Activated T-cell treated with anti-CD3 and anti-CD28 coated beads for 48 hours (primary cell): ENCODE data around the gene CTXND1.

ENCODE experiments used
- DNase-seq: peaks from one replicate; pipeline ENCODE4 v3.0.0-alpha.2; 2020; ENCODE audit warnings: low read depth

Gene CTXND1

DNA sequence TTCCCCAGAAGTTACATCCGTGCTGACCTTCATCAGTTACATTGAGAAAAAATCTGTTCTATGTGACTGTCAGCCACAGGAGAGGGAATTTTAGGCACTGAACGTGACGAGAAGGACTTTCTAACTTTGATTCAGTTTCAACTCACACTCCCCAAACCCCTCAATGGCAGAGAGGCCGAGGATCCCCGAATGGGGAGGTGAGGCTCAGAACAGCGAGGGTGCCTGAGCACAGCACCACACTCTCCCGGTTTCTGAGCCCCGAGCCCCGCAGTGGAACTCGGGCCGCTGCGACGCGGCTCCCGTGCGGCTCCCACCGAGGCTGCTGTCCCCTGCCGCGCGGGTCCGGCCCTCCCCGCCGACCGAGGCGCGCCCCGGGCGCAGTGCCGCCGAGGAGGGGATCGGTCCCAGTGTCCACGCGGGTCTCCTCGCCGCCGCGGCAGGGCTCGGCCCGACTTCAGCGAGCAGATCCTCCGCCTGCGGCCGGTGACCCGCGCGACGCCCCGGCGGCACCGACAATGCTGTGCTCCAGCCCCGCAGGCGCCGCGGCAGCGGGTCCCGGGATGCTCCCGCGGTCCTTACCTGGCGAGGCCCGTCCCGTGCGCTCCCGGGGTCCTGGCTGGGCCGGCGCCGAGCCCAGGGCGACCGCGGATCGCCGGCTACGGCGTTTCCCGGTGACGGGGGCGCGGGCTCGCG is 439 bp downstream of the CTXND1 start:
- no peak for DNase-seq

DNA sequence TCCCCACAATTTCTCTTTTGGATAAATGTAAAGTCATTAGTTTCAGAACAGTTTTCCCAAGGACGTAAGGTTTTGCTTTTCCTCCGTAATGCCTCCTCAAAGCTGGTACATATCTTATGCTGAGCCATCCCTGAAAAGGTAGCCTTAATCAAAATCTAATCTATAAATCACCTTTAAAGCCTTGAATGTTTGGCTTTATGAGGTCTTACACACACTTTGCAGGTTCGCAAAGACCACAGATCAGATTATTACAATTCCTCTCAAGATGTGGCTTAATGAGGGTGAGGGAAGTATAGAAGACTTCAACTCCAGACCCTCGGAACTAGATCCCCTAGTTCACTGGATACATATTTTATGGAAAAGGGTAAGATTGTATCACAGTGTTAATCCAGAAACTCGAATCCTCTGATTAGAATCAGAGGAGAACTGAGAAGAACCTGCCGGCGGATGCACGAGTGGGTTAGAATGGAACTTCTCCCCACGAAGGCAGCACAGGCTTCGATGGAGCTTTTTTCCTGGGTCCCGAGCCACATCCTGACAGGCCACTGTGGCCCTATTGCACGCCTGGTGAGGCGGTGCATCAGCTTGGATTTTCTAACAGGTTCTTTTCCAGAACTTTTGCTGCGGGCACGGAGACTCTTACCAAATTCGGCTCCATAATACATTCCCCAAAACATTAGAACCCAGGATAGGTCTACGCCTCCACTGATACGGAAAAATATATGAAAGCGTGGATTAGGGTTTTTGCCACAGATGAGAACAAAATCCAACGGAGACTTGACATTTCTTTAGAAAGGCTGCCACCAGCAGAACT is 1.2 kb downstream of the CTXND1 start:
- DNase-seq: no peak

DNA sequence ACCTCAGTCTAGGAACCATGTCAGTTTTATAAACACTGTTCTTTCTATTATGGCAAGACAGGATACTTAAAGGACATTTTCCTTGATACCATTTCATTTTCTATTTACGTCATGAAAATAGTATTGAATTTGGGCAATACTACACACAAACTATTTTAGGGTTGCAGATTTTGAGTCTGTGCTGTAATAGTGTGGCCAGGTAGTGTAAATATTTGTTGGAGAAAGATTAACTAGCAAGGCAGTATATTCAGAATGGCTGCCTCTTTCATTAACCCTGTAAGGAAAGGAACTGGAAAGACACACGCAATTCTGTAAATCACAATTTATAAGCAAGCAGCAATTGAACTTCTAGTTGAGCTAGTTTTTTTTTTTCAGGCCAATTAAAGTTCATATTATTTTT is 2.0 kb downstream of the CTXND1 start:
- no peak for DNase-seq

DNA sequence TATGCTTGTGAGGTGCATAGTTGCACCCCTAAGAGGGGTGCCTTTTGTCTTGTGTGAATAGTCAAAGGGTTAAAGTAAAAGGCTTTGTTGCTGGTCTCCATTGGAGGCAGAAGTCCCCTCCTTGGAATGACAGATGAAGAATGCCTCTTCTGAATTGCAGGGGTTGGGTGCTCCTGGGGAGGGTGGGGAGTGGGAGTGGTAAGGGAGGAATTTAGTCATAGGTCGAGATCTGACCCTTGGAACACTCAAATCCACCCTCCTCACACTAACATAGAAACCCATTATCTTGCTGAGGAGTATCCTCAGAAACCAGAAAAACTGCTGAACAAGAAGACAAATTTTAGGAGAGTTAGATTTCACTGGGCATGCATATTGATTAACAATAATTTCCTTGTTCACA is 4.7 kb downstream of the CTXND1 start:
- no peak for DNase-seq

DNA sequence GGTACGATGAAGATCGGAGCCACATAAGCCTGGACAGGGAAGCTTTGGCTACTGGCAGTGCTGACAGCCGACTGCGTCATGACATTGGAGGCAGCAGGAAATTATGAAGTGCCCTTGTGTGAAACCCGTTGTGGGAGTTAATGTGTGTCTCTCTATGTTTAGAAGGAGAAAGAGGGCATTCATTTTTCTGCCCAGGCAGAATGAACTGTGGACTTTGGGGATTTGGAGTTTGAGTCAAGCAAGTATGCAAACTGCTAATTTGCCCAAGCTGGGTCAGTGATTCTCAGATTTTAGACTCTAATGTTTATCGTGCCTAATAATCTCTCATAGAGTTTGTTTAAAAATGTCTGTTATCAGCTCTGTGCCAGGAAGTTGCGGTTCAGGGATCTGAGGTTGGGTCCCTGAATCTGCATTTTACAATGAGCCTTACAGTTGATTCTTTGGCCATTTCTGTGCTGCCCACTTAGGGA is 5.6 kb downstream of the CTXND1 start:
- DNase-seq: no peak

DNA sequence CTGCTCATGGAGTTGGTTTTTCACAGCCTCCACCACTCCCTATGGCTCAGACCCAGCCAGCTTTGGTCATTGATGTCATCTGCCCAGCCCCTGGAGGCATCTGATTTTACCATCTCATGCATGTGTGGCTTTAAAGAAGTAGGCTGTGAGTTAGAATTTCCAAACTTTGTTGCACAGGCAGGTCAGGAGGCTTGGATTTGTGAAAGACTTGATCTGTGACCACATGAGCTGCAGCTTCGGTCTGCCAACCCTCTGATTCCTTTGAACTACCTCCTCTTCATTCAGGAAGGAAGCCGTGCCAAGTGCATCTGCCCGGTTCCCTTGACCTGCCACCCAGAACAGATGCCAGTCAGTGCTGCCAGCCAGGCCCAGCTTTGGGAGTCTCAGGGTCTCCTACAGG is 9.2 kb downstream of the CTXND1 start:
- DNase-seq: no peak

DNA sequence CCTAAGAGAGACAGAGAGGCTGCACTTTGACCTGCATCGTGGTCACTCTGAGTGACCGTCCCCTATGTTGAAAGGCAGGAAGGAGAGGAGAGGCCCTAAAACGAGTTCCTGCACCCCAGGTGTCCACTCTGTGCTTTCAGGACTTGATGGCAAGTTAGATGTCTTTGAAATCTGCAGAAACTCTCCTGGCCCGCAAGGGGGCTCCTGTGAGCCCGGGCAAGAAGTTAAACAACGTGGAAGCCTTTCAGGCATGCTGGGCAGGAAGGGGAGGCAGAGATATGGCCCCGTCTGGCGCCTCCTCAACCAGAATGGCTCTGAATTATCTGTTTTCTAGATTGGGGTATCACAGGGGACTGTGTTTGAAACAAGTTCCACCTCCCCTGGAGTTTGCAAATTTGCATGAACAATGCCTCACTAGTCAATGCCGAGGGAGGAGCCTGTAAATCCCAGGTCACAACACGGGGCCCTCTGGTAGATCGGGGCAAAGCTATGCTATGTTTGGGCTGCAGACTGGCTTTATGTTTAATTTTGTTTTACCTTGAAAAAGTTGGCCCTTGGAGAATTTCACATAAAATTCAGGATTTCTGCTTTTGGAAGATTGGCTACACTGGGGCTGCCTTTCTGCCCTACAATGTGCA is 9.8 kb downstream of the CTXND1 start:
- peak; percentile 15 for DNase-seq

DNA sequence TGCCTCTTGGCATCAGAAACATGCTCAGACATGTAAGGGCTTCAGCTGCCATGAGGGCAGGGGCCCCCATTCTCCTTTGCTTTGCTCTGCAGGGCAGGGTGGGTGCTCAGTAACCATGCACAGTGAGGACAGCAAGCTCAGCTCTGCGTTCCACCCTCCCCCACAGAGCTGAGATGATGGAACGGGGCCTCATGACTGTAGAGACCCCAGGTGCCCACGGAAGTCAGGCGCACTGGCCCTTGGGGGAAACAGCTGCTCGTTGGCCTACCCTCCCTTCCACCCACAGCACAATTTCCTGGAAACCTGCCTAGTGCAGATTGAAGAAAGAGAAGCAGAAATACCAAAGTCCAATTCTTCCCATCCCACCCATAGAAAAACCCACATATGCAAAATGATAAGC is 10.5 kb downstream of the CTXND1 start:
- DNase-seq: no peak

DNA sequence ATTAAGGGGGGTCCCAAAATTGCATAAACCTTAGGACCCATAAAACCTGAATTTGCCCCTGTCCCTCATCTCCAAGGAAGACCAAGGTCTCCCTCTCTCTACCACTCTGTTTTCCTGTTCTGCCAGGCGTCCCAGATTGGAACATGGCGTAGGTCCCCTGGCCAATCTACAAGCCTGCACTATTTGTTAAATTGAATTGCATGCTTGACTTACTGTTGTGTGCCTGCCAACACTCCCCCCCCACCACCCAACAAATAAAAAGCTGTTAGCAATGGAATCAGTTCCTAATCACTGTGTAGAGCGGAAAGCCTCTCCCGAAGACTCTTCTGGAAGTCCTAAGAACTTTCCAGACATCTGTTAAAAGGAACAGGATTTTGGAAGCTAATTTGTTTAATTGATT is 11.7 kb downstream of the CTXND1 start:
- no peak for DNase-seq

DNA sequence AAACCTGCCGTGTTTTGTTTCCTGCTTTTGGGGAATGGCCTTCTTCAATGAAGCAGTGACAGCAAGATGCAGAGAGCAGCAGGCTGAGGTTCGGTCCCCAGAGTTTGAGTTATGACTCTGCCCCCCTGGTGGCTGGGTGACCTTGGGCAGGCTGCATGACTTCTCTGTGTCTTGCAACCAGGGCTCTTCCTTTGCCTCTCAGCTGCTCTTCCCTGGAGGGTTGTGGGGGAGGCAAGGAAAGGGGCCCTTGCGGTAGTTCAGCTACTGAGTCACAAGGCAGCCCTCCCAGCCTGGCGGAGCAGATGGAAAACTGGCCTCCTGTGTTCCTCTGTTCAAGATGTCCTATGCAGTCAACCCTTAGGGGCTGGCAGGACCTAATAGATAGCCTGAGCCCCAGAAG is 17.1 kb downstream of the CTXND1 start:
- peak; percentile 19 for DNase-seq

DNA sequence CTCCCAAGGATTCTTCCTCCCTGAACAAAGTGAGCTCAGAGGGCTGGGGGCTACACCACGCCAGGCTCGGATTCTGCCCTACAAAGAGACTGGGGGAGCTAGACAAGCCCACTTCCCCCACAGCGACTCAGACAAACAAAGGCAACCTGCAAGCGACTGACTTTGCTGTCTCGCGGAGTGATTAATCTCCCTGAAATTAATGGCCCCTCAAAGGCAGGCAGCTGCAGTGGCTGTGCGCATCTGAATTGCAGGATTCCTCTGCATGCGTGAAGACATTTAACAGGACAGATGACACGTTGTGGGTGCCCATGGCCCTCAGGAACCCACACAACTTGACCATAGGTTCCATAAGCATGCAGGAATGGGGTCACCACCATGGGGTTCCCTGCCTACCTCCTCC is 18.4 kb downstream of the CTXND1 start:
- DNase-seq: no peak

DNA sequence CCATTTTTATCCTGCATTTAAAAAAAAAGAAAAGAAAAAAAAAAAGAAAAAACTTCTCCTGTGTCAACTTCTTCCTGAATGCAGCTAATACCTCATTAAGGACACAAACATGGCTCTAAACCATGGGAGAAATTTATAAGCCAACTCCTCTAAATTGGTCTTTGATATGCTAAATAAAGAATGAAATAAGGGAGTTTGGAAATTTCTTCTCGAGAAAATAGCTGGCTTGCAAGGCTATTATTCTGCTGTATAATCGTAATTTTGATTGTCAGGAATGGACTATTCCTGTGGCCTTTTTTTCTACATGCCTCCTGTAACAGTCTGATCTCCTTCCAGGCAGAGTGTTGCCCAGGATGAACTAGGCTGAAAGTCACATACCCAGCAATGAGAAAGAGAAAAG is 20.6 kb downstream of the CTXND1 start:
- DNase-seq: no peak

DNA sequence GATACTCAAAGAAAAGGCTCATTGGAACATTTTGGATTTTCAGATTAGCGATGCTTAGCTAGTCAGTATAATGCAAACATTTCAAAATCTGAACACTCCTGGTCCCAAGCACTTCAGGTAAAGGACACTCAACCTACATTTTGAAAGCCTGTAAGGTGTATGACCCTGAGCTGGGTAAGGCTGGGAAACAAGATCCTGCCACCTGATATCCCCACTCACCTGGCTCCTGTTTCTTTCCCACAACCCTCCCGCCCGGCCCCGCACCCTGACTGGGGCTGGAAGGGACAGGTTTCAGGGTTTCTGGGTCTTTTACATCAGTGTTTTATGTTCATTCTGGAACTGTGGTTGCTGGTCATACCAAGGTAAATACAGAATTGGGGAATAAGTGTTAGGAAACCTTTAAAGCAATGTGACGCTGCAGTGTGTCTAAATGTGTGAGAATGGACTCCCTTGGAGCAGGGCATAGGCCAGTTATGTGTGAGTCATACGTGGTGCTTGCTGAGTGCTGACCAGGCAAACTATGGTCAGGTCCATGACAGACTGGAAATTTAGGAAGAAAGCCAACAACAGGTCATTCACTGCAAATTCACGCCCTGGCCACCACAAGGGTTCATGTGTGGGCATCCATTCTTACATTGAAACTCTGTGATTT is 22.9 kb downstream of the CTXND1 start:
- DNase-seq: no peak

DNA sequence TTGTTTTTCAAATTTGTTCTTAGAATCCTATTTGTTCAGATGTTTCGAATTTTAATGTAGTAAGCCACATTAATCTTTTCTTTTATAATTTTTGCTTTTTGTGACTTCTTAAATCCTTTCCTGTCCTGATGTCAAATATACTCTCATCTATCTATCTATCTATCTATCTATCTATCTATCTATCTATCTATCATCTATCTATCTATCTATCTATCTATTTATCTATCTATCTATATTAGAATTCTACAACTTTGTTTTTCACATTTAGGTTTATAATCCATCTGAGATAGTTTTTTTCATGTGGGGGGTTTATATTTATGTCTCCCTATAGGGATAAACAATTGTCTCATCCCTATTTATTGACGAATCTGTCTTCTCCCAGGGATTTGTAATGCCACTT is 32.1 kb downstream of the CTXND1 start:
- DNase-seq: no peak

DNA sequence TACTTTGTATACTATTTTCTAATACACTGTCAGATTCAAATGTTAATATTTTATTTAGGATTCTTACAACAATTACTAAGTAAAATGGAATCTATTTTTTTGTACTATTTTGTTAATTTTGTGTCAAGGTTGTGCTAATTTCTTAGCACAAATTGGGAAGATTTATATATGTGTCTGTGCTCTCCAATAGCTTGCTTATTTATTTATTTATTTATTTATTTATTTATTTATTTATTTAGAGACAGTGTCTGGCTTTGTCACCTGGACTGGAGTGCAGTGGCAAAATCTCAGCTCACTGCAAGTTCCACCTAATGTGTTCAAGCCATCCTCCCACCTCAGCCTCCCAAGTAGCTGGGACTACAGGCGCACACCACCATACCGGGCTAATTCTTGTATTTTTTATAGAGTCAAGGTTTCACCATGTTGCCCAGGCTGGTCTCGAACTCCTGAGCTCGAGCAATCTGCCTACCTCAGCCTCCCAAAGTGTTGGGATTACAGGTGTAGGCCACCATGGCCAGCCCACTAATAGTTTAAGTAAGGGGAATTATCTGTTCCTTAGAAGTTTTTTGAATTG is 34.6 kb downstream of the CTXND1 start:
- no peak for DNase-seq

DNA sequence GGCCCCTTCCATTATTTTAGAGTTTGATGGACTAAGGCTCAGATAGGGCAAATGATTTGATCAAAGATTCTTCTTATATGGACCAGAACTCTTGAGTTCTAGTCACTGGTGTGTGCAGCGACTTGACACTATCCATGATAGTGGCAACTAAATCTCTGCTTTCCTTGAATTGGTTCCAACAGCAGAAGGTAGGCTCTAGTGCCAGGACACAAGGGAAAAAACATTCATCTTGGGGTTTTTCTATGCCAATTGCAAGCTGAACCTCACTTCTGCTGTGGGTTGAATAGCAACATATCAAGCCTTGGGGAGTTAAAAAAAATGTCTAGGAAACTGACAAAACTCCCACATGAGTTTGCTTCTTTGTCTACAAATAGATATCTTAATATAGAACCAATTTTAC is 35.1 kb downstream of the CTXND1 start:
- no peak for DNase-seq

DNA sequence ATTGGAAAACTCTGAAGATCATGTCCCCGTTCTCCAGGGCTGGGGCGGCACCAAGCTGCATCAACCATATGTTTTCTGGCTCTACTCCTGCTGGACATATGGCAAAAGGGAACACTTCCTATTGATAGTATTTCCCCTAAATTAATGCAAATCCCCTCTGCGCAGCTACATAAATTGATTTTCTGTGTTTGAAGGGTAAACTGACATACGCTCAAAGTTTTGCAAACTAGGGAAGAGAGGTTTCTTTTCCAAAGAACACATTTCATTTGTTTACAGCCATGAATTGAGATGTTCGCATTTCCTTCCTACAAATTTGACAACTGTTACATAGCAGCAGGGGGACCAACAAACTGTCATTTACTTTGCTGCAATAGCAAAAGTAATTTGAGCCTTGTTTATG is 35.9 kb downstream of the CTXND1 start:
- DNase-seq: no peak

DNA sequence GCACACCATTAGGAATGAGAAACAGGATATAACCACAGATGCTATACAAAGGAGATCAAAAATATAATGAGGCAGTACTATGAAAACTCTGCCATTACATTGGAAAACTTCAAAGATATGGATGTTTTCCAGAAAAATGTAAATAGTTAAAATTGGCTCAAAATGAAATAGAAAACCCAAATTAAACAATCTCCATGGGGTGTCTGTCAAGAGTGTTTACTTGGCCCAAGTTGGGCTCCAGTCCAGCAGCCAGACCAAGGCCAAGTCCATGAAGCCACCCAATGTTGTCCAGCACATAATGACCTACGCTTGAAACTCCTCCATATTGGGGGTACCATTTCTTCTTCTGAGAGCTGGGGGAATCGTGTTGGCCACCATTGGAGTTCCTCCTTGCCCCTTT is 37.1 kb downstream of the CTXND1 start:
- DNase-seq: no peak

DNA sequence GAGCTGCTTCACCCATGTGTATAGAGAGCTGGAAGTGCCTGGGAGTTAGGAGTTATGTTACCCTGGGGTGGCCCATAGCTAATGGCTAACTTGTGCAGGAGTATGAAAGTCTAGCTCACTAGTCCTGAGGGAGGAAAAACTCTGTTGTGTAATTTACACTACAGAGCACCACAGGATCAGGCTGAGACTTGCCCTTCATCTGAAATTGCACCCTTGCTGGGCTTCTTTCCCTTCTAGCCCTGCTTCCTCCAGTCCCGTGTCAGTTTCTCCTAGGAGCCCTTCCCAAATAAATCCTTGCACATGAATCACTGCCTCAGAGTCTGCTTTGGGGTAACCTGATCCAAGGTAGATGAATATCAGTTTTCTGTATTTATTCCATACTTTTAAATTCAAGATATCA is 40.0 kb downstream of the CTXND1 start:
- no peak for DNase-seq

DNA sequence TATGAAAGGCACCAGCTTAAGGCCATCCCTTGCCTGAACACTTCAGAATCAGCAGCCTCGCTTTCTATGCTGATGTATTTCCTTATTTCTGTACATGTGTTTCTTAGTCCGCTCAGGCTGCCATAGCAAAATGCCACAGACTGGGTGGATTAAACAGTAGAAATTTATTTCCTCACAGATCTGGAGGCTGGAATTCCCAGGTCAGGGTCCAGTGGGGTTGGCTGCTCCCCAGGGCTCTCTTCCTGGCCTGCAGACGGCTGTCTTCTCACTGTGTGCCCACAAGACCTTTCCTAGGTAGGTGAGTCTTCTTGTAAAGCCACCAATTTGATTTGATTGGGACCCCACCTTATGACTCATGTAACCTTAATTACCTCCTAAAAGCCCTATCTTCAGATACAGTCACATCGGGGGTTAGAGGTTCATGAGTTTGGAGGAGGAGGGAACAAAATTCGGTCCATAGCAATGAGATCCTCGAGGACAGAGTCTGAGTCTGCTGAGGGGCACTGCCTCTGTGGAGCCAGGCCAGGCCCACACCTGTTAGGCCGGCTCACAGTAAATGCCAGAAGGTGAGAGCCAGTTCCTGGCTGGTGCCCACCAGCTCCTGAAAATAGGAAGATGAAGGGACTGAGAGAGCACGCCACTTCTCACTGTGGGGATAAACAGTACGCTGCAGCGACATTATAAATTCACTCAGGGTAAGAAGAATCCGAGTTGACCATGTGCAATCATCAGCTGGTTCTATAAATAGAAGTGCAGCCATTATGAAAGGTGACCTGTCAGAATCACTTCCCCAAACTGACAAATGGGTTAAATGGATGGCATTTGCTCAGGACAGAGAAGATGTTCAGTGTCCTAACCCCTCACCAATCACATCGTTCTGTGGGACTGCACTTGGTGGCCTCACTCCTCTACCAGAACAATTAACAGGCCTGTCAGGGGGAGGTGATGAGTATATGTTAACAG is 41.1 kb downstream of the CTXND1 start:
- no peak for DNase-seq
